MM.1S (cell line): Measurements from ENCODE around the gene UBE2D1.

Experiments
- DNase-seq: peaks from one replicate; pipeline ENCODE4 v3.0.0-alpha.2; 2015
- H2AFZ ChIP-seq: fragments of 300-600 bp; sonication (generic); 2 replicates; pipeline ENCODE4 v1.6.0; 2016; ENCODE audit warnings: antibody characterized with exemption, low read length
- H3F3A ChIP-seq: fragments of 300-600 bp; sonication (generic); 2 replicates; pipeline ENCODE4 v1.6.1; 2016; ENCODE audit warnings: mild to moderate bottlenecking, antibody characterized with exemption, low read length, moderate library complexity, mixed read lengths; ENCODE audit not compliant: insufficient read depth
- H3K27ac ChIP-seq: fragments of 300-600 bp; sonication (generic); 2 replicates; pipeline ENCODE4 v1.5.1; 2016; ENCODE audit warnings: mild to moderate bottlenecking, low read length
- H3K27me3 ChIP-seq: fragments of 300-600 bp; sonication (generic); replicated peaks from 2 replicates; pipeline ENCODE4 v1.6.0; 2016; ENCODE audit warnings: low read length; ENCODE audit not compliant: insufficient read depth
- H3K36me3 ChIP-seq: fragments of 300-600 bp; sonication (generic); replicated peaks from 2 replicates; pipeline ENCODE4 v1.6.1; 2016; ENCODE audit warnings: mild to moderate bottlenecking, low read length, mixed read lengths; ENCODE audit not compliant: insufficient read depth
- H3K4me1 ChIP-seq: fragments of 300-600 bp; sonication (generic); 2 replicates; pipeline ENCODE4 v1.6.1; 2016; ENCODE audit warnings: low read length, mixed read lengths
- H3K4me2 ChIP-seq: fragments of 300-600 bp; sonication (generic); 2 replicates; pipeline ENCODE4 v1.6.0; 2016; ENCODE audit warnings: low read depth, low read length
- H3K4me3 ChIP-seq: fragments of 300-600 bp; sonication (generic); 2 replicates; pipeline ENCODE4 v1.5.1; 2016; ENCODE audit warnings: low read length, mixed read lengths
- H3K79me2 ChIP-seq: fragments of 300-600 bp; sonication (generic); 2 replicates; pipeline ENCODE4 v1.6.1; 2016; ENCODE audit warnings: mixed run types, low read length, mixed read lengths
- H3K9ac ChIP-seq: fragments of 300-600 bp; sonication (generic); 2 replicates; pipeline ENCODE4 v1.6.1; 2016; ENCODE audit warnings: low read length, mixed read lengths
- H3K9me2 ChIP-seq: fragments of 300-600 bp; sonication (generic); replicated peaks from 2 replicates; pipeline ENCODE4 v1.6.1; 2016; ENCODE audit warnings: mild to moderate bottlenecking, low read length, mixed read lengths; ENCODE audit not compliant: insufficient read depth
- H3K9me3 ChIP-seq: fragments of 300-600 bp; sonication (generic); replicated peaks from 2 replicates; pipeline ENCODE4 v1.6.1; 2016; ENCODE audit warnings: mild to moderate bottlenecking, low read length, mixed read lengths; ENCODE audit not compliant: insufficient read depth
- H4K20me1 ChIP-seq: fragments of 300-600 bp; sonication (generic); 2 replicates; pipeline ENCODE4 v1.6.1; 2016; ENCODE audit warnings: mild to moderate bottlenecking, low read length, moderate library complexity, mixed read lengths; ENCODE audit not compliant: insufficient read depth
- EZH2 ChIP-seq: fragments of 300-600 bp; sonication (generic); optimal IDR thresholded peaks from 2 replicates; pipeline ENCODE3; 2017; ENCODE audit warnings: low read depth, mild to moderate bottlenecking, antibody characterized with exemption, low read length, mixed read lengths
- EZH2phosphoT487 ChIP-seq: fragments of 300-600 bp; sonication (generic); IDR thresholded peaks from 2 replicates; pipeline ENCODE4 v1.6.1; 2018; ENCODE audit warnings: antibody characterized with exemption, low read length
- TF ChIP-seq, protein P1 (sequence below): fragments of 300-600 bp; sonication (generic); IDR thresholded peaks from 2 replicates; pipeline ENCODE4 v1.5.1; 2016; ENCODE audit warnings: antibody characterized with exemption, low read length, mixed read lengths

Gene UBE2D1

GRCh38 chr10:58350619-58351323 is 16.0 kb downstream of the UBE2D1 start:
- H3K4me1 ChIP-seq = no peaks in the 10 kb centered on the region
- H3K9me2 ChIP-seq = no peaks in the 10 kb centered on the region
- H3K79me2 ChIP-seq = peaks cover 38% of the 10 kb centered on the region
- no peaks in the 10 kb centered on the region; the same call in 1 of the 2 replicates for H3K36me3 ChIP-seq
- no peak overlapping the region for H3K9ac ChIP-seq
- no peak overlapping the region for H3K4me2 ChIP-seq
- no peak overlapping the region for H3K27ac ChIP-seq
- H3K27me3 ChIP-seq = no peaks in the 10 kb centered on the region
- H4K20me1 ChIP-seq = no peaks in the 10 kb centered on the region
- no peaks in the 10 kb centered on the region for H3K9me3 ChIP-seq
- DNase-seq = no peak
- TF ChIP-seq, protein P1, sequence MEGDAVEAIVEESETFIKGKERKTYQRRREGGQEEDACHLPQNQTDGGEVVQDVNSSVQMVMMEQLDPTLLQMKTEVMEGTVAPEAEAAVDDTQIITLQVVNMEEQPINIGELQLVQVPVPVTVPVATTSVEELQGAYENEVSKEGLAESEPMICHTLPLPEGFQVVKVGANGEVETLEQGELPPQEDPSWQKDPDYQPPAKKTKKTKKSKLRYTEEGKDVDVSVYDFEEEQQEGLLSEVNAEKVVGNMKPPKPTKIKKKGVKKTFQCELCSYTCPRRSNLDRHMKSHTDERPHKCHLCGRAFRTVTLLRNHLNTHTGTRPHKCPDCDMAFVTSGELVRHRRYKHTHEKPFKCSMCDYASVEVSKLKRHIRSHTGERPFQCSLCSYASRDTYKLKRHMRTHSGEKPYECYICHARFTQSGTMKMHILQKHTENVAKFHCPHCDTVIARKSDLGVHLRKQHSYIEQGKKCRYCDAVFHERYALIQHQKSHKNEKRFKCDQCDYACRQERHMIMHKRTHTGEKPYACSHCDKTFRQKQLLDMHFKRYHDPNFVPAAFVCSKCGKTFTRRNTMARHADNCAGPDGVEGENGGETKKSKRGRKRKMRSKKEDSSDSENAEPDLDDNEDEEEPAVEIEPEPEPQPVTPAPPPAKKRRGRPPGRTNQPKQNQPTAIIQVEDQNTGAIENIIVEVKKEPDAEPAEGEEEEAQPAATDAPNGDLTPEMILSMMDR = no peak
- TF ChIP-seq EZH2phosphoT487 (no peak), EZH2 (no peak)
- H3F3A ChIP-seq = no peaks in the 10 kb centered on the region
- H3K4me3 ChIP-seq = no peak overlapping the region
- H2AFZ ChIP-seq = no peak overlapping the region

- Histone ChIP-seq H3K27me3 (no peaks in the 10 kb centered on the region), H3K4me1 (no peaks in the 10 kb centered on the region), H3F3A (no peaks in the 10 kb centered on the region), H3K9ac (no peak overlapping the region), H3K9me3 (no peaks in the 10 kb centered on the region), H3K36me3 (no peaks in the 10 kb centered on the region; the same call in 1 of the 2 replicates), H3K27ac (no peak overlapping the region), H2AFZ (no peak overlapping the region), H3K4me2 (no peak overlapping the region), H3K79me2 (peaks cover 43% of the 10 kb centered on the region), H3K4me3 (no peak overlapping the region), H4K20me1 (no peaks in the 10 kb centered on the region), H3K9me2 (no peaks in the 10 kb centered on the region)
- TF ChIP-seq EZH2phosphoT487 (no peak), EZH2 (no peak)
- TF ChIP-seq, protein P1 = no peak
- DNase-seq = no peak
Observed at GRCh38 chr10:58351616-58352578, 17.1 kb downstream of the UBE2D1 start.

DNA sequence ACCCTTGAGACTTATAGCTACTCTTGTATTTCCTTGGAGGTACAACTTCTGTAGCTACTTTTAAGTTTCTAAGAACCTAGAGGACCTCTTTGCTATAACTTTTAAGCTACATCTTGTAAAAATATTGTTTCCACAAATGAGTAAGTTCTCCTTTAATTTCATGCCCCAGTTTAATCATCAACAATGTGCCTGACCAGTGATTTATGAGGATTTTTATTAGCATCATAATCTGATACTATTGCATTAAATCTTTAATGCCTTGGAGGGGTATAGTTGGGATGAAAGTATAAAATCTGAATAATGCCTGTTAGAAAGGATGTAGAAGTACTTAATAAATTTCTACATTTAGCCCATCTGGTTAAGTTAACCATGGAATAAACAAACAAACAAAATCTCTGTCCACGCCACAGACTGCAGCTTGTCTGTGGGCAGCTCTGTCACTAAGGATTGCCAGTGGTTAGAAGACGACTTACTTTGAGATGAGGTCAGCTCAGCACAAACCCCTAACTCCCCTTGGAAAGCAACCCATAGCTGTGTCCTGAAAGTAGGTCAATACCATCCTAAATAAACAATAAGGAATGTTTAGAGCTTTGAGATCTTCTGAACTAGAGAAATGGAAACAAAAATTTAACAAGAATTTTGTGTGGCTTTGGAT is 18.3 kb downstream of the UBE2D1 start:
- Histone ChIP-seq H3K79me2 (peaks cover 44% of the 10 kb centered on the region), H4K20me1 (no peaks in the 10 kb centered on the region), H3K36me3 (no peaks in the 10 kb centered on the region; the same call in 1 of the 2 replicates), H3K27me3 (no peaks in the 10 kb centered on the region), H3K4me3 (no peak overlapping the region), H3K9me2 (no peaks in the 10 kb centered on the region), H3K9me3 (no peaks in the 10 kb centered on the region), H3K9ac (no peak overlapping the region), H3K4me1 (no peaks in the 10 kb centered on the region), H3F3A (no peaks in the 10 kb centered on the region), H3K4me2 (no peak overlapping the region), H2AFZ (no peak overlapping the region), H3K27ac (no peak overlapping the region)
- DNase-seq = no peak
- TF ChIP-seq, protein P1 = no peak
- TF ChIP-seq EZH2 (no peak), EZH2phosphoT487 (no peak)
